Neural progenitor cell (in vitro differentiated cells): ENCODE measurements around the gene PRELID2. TPM values are rescaled to one million over a fixed set of nuclear protein-coding genes. Genes with fewer than 3 reads are reported as not detected.

Experiments
- DNase-seq: peaks from one replicate; pipeline ENCODE4 v3.0.0-alpha.2; 2016; ENCODE audit warnings: low spot score
- H2AFZ ChIP-seq: fragments of 200-600 bp; sonication (generic); replicated peaks from 2 replicates; pipeline ENCODE4 v1.6.1; 2016; ENCODE audit warnings: antibody characterized with exemption
- H3F3A ChIP-seq: fragments of 200-600 bp; sonication (generic); 2 replicates; pipeline ENCODE4 v1.6.1; 2016; ENCODE audit warnings: antibody characterized with exemption, low read depth
- H3K27ac ChIP-seq: fragments of 200-600 bp; sonication (generic); 2 replicates; pipeline ENCODE4 v1.5.1; 2016; ENCODE audit warnings: mild to moderate bottlenecking
- H3K27me3 ChIP-seq: fragments of 200-600 bp; sonication (generic); 2 replicates; pipeline ENCODE4 v1.6.1; 2016; ENCODE audit warnings: mild to moderate bottlenecking, moderate library complexity
- H3K36me3 ChIP-seq: fragments of 200-600 bp; sonication (generic); 2 replicates; pipeline ENCODE4 v1.5.1; 2016
- H3K4me1 ChIP-seq: fragments of 200-600 bp; sonication (generic); 2 replicates; pipeline ENCODE4 v1.6.1; 2016; ENCODE audit warnings: mixed run types
- H3K4me2 ChIP-seq: fragments of 200-600 bp; sonication (generic); 2 replicates; pipeline ENCODE4 v1.6.1; 2016
- H3K4me3 ChIP-seq: fragments of 200-600 bp; sonication (generic); 2 replicates; pipeline ENCODE4 v1.5.1; 2016
- H3K79me2 ChIP-seq: fragments of 200-600 bp; sonication (generic); 2 replicates; pipeline ENCODE4 v1.6.1; 2016; ENCODE audit warnings: low read depth
- H3K9ac ChIP-seq: fragments of 200-600 bp; sonication (generic); 2 replicates; pipeline ENCODE4 v1.6.1; 2016
- H3K9me3 ChIP-seq: fragments of 200-600 bp; sonication (generic); 2 replicates; pipeline ENCODE4 v1.5.1; 2016; ENCODE audit warnings: low read depth
- H4K20me1 ChIP-seq: fragments of 200-600 bp; sonication (generic); 2 replicates; pipeline ENCODE4 v1.6.1; 2016; ENCODE audit warnings: low read depth
- H3K27ac Mint-ChIP-seq: 3 replicates; pipeline ENCODE4 v1.8.0; 2021; ENCODE audit warnings: mixed read lengths
- H3K27me3 Mint-ChIP-seq: 2 replicates; pipeline ENCODE4 v1.8.0; 2022; ENCODE audit warnings: low read depth, mild to moderate bottlenecking, inconsistent platforms, moderate library complexity, mixed read lengths; ENCODE audit not compliant: insufficient read depth
- H3K36me3 Mint-ChIP-seq: 3 replicates; pipeline ENCODE4 v1.8.0; 2021; ENCODE audit warnings: mixed read lengths
- H3K4me1 Mint-ChIP-seq: 3 replicates; pipeline ENCODE4 v1.8.0; 2021; ENCODE audit warnings: mixed read lengths
- H3K4me3 Mint-ChIP-seq: 3 replicates; pipeline ENCODE4 v1.8.0; 2021; ENCODE audit warnings: mild to moderate bottlenecking, moderate library complexity, mixed read lengths
- H3K9me3 Mint-ChIP-seq: 3 replicates; pipeline ENCODE4 v1.8.0; 2020; ENCODE audit warnings: mixed read lengths
- EZH2 ChIP-seq: fragments of 200-600 bp; sonication (generic); IDR thresholded peaks from 2 replicates; pipeline ENCODE4 v1.6.1; 2017; ENCODE audit warnings: antibody characterized with exemption, mild to moderate bottlenecking, moderate library complexity
- EZH2phosphoT487 ChIP-seq: fragments of 200-600 bp; sonication (generic); IDR thresholded peaks from 2 replicates; pipeline ENCODE4 v1.6.1; 2017; ENCODE audit warnings: antibody characterized with exemption
- total RNA-seq: library from RNA; depleted of rRNA; stranded (reverse); fragments of >200 nt; gene quantifications from 2 replicates; pipeline ENCODE4 v1.2.3, GENCODE V29; 2015; ENCODE audit warnings: low replicate concordance
- TF ChIP-seq, protein P1 (sequence below): fragments of 200-600 bp; sonication (generic); IDR thresholded peaks from 2 replicates; pipeline ENCODE4 v1.5.1; 2017; ENCODE audit warnings: antibody characterized with exemption, mild to moderate bottlenecking

PRELID2 gene
- total RNA-seq, 1 donor from 2014 or later, result 30.3 TPM

DNA sequence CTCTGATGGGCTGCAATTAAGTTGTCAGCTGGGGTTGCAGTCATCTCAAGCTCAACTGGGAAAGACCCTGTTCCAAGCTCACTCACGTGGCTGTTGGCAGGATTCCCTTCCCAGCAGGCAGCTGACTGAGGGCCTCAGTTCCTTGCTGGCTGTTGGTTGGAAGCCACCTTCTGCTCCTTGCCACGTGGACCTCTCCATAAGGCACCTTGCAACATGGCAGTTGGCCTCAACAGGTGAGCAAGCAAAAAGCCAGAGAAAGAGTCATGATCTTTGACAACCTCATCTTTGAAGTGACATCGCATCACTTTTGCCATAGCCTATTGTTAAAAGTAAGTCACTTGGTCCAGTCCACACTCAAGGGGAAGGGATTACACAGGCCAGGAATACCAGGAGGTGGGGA, 17.8 kb upstream of the PRELID2 start:
- H3K36me3 Mint-ChIP-seq, result no peaks in the 10 kb centered on the region
- DNase-seq, result no peak

DNA sequence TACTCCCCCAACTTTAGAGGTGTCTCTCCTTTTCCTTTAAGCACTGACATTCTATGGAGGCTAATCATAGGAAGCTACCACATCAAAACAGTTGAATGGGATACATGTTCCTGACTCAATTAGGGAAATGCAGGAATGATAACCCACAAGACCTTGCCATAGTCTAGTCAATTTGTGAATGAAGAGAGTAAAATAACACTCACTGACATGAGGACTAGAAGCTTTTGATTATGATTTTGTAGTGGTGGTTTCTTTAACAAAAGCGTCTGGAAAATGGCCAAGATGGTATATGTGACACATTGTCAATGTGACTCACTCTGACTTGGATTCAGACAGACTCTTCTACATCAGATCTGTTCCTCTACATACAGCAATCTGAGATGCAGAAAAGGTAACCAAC, 13.7 kb upstream of the PRELID2 start:
- no peak overlapping the region for H3K4me3 ChIP-seq
- Mint-ChIP-seq H3K27ac (no peak overlapping the region), H3K4me3 (no peak overlapping the region), H3K27me3 (no peaks in the 10 kb centered on the region), H3K36me3 (no peaks in the 10 kb centered on the region), H3K4me1 (no peaks in the 10 kb centered on the region), H3K9me3 (no peaks in the 10 kb centered on the region)
- H3K4me1 ChIP-seq, result no peaks in the 10 kb centered on the region
- no peaks in the 10 kb centered on the region for H3K36me3 ChIP-seq
- no peaks in the 10 kb centered on the region for H3K9me3 ChIP-seq
- H3K79me2 ChIP-seq, result no peaks in the 10 kb centered on the region
- H3K4me2 ChIP-seq, result no peak overlapping the region
- DNase-seq, result no peak
- no peaks in the 10 kb centered on the region for H3K27me3 ChIP-seq
- H2AFZ ChIP-seq, result no peak overlapping the region
- no peaks in the 10 kb centered on the region for H4K20me1 ChIP-seq
- H3K27ac ChIP-seq, result no peak overlapping the region
- TF ChIP-seq, protein P1, sequence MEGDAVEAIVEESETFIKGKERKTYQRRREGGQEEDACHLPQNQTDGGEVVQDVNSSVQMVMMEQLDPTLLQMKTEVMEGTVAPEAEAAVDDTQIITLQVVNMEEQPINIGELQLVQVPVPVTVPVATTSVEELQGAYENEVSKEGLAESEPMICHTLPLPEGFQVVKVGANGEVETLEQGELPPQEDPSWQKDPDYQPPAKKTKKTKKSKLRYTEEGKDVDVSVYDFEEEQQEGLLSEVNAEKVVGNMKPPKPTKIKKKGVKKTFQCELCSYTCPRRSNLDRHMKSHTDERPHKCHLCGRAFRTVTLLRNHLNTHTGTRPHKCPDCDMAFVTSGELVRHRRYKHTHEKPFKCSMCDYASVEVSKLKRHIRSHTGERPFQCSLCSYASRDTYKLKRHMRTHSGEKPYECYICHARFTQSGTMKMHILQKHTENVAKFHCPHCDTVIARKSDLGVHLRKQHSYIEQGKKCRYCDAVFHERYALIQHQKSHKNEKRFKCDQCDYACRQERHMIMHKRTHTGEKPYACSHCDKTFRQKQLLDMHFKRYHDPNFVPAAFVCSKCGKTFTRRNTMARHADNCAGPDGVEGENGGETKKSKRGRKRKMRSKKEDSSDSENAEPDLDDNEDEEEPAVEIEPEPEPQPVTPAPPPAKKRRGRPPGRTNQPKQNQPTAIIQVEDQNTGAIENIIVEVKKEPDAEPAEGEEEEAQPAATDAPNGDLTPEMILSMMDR, result no peak
- TF ChIP-seq EZH2 (no peak), EZH2phosphoT487 (no peak)
- H3F3A ChIP-seq, result no peaks in the 10 kb centered on the region
- H3K9ac ChIP-seq, result no peak overlapping the region

More for the DNA sequence above, 17.8 kb upstream of the PRELID2 start:
- no peaks in the 10 kb centered on the region for H3K79me2 ChIP-seq
- no peak overlapping the region for H3K9ac ChIP-seq
- H2AFZ ChIP-seq, result no peak overlapping the region
- H4K20me1 ChIP-seq, result no peaks in the 10 kb centered on the region
- H3K4me1 Mint-ChIP-seq, result peaks cover 14% of the 10 kb centered on the region
- no peaks in the 10 kb centered on the region for H3F3A ChIP-seq
- no peak overlapping the region for H3K4me3 ChIP-seq
- peaks cover 2% of the 10 kb centered on the region for H3K27me3 Mint-ChIP-seq
- H3K9me3 Mint-ChIP-seq, result no peaks in the 10 kb centered on the region
- no peak overlapping the region for H3K4me2 ChIP-seq
- no peaks in the 10 kb centered on the region for H3K36me3 ChIP-seq
- H3K27ac Mint-ChIP-seq, result no peak overlapping the region
- no peak overlapping the region for H3K27ac ChIP-seq
- H3K4me1 ChIP-seq, result peaks cover 13% of the 10 kb centered on the region
- no peaks in the 10 kb centered on the region for H3K27me3 ChIP-seq
- no peak overlapping the region for H3K4me3 Mint-ChIP-seq
- H3K9me3 ChIP-seq, result no peaks in the 10 kb centered on the region
- TF ChIP-seq, protein P1, result no peak
- TF ChIP-seq EZH2phosphoT487 (no peak), EZH2 (no peak)

DNA sequence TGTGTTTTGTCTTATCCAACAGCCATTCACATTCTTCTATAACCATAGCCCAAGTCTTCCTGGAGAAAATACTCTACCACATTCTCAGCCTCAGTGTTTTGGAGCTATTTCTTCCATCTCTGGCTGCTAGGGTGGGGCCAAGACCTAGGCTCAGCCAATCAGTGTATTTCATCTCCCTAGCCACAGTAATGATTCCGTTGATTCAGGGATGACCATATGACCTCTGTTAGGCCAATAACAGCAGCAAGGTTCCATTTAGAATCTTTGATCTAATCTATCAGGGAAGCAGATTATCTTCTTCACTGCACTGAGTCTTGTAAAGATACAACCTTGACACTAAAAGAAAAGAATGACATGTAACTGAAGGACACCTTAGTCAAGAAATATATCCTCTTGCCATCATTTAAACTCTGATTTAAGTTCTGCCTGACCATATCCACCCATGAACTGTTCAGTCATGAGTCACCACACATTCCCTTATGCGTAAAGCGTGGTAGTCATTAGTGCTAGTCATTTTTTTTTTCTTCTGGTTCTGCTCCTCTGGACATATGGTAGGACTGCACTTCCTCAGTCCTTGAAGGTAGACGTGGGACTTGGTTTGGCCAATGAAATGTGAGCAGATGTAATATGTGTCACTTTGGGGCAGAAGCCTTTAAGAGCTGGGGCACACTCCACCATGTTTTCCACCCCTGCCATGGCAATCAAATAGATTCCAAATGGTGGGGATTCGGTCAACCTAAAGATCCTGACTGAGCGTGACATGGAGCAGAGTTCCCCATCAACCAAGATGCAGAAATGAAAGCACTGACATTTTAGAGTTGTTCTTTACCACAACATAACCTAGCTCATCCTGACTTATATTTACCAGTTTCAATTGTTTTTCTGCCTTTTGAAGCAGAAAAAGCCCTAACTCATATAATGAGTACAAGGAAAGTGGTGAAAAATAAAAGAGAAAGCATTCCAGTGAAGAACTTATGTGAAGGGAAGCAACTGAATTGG, 12.7 kb upstream of the PRELID2 start:
- Histone ChIP-seq H3K27ac (no peak overlapping the region), H3K9me3 (no peaks in the 10 kb centered on the region), H4K20me1 (no peaks in the 10 kb centered on the region), H3K9ac (no peak overlapping the region), H3K4me3 (no peak overlapping the region), H3K4me1 (no peaks in the 10 kb centered on the region), H3K27me3 (no peaks in the 10 kb centered on the region), H2AFZ (no peak overlapping the region), H3K4me2 (no peak overlapping the region), H3F3A (no peaks in the 10 kb centered on the region), H3K36me3 (no peaks in the 10 kb centered on the region), H3K79me2 (no peaks in the 10 kb centered on the region)
- Mint-ChIP-seq H3K4me3 (no peak overlapping the region), H3K27ac (no peak overlapping the region), H3K4me1 (no peaks in the 10 kb centered on the region), H3K9me3 (no peaks in the 10 kb centered on the region), H3K27me3 (no peaks in the 10 kb centered on the region), H3K36me3 (no peaks in the 10 kb centered on the region)
- TF ChIP-seq EZH2phosphoT487, result no peak
- TF ChIP-seq EZH2, result no peak
- TF ChIP-seq, protein P1, result no peak
- DNase-seq, result no peak
